ENCODE data around the gene CUZD1.
"Not testable (repeated sequence)": the region's sequence is repeated elsewhere in the genome, so short reads cannot be mapped to it uniquely, and the experiment has no call there.

Gene CUZD1

DNA sequence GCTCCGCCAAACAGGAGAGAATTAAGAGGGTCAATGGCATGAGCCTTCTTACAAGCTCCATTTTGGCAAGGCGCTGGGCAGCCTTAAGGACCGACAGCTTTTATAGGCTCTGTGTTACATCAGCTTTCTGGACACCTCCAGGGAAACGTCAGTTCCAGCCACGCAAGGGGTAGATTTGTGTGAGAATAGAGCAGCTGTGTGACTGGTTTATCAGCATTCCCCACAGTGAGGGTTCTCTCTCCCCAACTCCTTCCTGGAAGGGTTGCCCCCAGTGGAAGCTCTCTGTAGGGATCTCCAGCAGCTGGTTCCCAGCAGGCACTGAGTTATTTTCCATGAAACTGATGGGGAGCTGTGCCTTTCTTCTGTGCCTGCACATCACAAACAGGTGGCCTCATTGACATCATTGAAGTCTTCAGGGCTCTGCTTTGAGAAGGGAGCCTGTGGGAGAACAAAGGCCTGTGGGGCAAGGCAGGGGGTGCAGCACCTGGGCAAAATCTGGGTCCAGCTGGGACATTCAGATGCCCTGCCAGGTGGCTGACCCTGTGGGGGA lies at the start of gene CUZD1:
Gene CUZD1, minus strand, starts transcription at position 75 of the 550 bp plus-strand sequence. Its CDS starts 14 bp downstream, at position 61.
- DNase-seq, result no peak

GRCh38 chr10:122894261-122894944 lies 48.7 kb upstream of the CUZD1 start:
- no peak for DNase-seq

- DNase-seq, result no peak
Measured at GRCh38 chr10:122884166-122884565, 38.5 kb upstream of the CUZD1 start.

DNA sequence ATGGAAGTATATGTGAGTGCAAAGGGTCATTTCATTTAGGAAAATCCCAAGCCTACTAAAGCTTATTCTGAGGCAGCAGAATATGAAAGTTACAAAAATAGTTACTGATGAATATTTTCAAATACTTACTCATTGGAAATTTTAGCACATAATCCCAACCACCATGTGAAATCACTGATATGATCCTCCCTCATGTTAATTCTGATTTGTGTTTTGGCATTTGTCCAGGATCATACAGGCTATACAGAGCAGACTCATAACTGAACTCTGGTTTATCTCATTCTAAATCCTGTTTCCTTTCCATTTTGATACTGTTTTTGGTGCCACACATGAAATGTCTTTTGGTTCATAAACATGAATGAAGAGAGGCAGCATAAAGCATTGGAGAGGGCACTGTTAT lies 37.1 kb upstream of the CUZD1 start:
- no peak for DNase-seq

DNA sequence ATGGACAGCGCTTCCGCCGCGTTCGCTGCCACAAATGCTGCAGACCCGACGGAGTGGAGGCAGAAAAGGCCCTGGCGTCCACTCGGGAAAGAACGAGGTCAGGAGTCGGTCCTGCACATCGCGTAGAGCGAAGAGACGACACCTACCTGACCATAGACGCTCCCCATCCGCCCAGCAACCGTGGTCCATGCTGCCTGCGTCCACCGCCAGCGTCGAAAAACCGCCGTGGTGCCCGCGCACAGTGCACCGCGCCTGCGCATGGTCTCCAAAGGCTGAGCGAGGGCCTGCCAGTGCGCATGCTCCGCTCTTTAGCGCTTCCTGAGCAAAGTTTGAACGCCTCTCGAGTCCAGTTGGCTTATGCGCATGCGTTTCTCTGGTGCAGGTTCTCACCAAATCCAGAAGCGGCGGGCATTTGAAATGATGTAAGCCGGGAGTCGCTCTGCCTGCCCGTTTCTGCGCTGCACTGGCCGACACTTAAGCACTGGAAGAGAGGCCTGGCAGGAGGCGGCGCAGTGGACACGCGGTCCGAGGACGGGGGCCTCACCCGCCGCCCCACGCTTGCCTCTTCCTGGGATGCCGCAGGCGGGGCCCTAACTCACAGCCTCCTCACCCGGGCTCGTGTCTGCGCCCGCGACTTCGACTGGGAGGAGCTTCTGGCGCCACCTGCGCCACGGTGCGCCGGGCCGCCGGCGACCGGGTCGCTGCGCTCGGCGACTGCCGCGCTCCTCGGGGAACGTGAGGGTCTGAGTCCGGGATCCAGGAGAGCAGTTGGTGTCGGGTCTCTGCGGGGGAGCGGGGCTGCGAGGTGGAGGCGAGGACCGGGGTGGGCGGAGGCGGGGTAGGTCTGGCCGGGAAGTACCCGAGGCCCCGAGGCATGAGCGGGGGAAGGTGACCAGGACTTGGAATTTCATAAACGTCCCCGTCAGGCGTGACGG lies 33.9 kb upstream of the CUZD1 start, which contains the start of gene FAM24B:
Gene FAM24B, minus strand, starts transcription at position 243 of the 935 bp plus-strand sequence. CDS start 29,066 bp downstream, outside the sequence.
- DNase-seq, result peak; percentile 98

GRCh38 chr10:122878799-122879338 lies 33.2 kb upstream of the CUZD1 start:
- DNase-seq, result peak; percentile 27

GRCh38 chr10:122877264-122877663 lies 31.6 kb upstream of the CUZD1 start:
- no peak for DNase-seq

DNA sequence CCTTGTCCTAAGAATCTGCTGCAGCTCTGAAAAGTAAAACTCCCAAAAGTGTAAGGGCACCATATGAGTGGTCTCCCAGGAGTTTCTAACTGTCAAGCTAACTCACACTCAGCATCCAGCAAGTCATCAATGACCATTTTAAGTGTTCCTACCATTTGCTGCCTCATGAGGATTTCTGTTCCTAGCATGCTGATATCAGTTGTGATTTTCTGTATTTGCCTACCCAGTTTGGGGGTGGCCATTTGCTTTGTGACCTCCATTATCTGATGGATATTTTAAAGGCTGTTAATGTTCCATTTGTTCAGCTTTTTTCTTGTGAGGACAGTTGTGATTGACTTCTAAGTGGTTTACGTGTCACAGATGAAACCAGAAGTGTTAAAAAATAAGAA lies 30.8 kb upstream of the CUZD1 start:
- DNase-seq, result no peak

DNA sequence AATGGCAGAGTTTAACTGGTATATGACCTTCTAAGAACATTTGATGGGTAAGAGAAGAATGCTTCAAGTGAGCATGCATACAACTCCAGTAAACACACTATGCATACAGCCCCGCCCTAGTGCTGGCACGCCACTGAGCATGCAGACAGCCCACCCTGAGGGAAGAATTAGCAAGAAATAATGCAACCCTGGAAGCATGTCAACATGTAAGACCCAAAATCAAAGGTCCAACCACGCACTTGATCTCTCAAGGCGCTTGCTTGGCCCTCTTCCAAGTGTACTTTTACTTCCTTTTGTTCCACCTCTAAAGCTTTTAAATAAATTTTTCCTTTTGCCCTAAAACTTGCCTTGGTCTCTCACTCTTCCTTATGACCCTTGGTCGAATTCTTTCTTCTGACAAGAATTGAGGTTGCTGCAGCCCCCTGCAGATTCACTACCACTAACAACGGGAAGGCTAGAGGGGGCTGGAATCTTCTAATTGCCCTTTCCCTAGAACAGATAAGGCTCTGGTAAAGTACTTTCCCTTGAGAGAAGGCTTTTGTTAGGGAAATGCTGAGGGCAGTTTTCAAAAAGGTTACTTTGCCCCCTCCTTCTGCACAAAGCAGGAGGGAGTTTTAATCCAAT lies 30.3 kb upstream of the CUZD1 start:
- DNase-seq, result no peak

- DNase-seq, result not testable (repeated sequence)
Measured at GRCh38 chr10:122871947-122872346, 26.3 kb upstream of the CUZD1 start.

- DNase-seq, result not testable (repeated sequence)
Measured at GRCh38 chr10:122868768-122869167, 23.1 kb upstream of the CUZD1 start.

DNA sequence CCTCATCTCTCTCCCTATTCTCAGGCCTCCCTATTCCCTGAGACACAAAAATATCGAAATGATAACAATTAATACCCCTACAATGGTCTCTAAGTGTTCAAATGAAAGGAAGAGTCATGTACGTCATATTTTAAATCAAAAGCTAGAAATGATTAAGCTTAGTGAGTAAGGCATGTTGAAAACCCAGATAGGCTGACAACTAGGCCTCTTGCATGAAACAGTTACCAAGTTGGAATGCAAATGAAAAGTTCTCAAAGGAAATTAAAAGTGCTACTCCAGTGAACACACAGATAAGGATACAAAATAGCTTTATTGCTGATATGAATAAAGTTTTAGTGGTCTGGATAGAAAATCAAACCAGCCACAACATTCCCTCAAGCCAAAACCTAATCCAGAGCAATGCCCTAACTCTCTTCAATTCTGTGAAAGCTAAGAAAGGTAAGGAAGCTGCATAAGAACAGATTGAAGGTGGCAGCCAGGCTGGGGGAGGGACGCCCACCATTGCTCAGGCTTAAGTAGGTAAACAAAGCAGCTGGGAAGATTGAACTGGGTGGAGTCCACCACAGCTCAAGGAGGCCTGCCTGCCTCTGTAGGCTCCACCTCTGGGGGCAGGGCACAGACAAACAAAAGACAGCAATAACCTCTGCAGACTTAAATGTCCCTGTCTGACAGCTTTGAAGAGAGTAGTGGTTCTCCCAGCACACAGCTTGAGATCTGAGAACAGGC lies 21.3 kb upstream of the CUZD1 start:
- DNase-seq, result not testable (repeated sequence)

DNA sequence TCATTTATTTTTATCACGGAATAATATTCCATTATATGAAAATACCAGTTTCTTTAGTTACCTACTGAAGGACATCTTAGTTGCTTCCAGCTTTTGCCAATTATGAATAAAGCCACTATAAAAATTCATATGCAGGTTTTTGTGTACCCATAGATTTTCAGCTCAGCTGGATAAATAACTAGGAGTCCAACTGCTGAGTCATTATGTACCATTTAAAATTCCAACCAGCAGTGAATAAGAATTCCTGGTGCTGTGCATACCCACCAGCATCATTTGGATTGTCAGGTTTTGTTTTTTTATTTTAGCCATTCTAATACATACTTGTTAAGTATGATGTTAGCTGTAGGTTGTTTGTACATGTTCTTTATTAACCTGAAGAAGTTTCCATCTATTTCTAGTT lies 19.2 kb upstream of the CUZD1 start:
- no peak for DNase-seq

DNA sequence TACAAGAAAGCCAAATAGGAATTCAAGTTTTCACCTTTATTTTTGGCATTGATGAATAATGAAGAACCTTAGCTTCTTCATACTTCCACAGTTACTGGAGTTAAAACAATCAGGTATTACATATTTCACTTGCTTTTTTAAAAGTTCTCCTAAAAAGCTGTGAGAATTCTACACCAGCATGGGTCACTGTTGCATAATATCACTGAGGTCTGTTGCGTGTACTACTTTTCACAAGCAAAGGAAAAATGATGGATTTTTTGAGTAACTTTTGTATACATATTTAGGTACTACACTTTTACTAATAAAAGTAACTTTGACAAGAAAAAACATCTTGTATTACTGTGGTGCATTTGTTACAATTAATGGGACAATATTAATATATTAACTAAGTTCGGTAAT lies 18.5 kb upstream of the CUZD1 start:
- no peak for DNase-seq

DNA sequence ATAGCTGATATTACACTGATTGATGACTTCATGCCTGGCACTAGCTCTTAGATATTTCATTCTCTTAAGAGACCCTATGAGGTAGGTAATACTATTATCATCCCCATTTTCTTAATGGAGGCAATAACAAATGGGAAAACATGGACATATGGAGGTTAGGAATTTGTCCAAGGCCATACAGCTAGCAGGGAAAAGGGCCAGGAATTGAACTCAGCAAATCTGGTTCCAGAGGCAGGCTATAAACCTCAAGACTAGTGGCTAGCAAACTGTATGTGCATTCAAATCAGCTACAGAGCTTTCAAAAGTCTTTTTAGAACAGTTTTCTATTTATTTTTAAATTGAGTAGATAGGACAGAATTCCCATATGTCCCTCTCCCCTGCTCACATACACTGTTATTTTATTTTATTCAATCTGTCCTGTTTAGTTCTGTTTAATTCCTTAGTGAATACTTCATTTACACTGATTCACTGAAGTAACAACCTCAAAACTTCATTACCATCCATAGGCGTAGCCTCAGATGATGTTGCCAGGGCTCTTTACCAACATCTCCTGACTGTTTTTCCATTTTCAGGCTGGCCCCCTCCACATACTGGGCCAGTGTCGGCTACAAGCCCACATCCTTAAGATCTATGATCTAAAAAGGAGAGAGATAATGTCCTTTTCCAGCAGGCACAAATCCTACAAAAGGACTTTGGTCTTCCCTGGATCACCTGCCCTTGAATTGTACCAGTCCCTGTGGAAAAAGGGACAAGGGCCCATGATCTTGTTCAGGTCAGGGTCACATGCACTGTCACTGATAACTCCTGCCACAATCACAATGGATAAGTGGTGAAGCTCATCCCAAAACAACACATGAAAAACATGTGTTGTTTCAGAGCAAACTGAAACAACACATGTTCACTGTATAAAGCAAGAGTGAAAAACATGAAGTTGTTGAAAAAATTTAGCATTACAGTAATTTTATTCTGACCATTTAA lies 17.8 kb upstream of the CUZD1 start:
- DNase-seq, result no peak

DNA sequence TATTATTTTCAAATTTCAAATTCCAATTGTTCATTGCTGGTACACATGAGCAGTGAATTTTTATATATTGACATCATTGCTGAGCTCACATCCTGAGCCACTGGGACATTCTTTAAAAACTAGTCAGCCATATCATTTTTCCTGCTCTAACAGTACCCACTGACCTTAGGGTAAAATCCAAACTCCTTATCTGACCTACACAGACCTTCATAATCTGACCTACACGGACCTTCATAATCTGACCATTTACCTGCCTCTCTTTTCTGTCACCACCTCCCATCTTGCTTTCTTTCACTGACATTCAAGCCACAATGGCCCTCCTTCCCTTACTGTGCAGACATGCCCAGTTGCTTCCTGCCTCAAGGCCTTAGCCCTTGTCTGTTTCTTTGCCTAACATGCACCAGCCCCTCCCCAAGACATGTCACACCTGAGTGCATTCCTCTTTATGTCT lies 16.1 kb upstream of the CUZD1 start:
- no peak for DNase-seq

GRCh38 chr10:122859527-122859926 lies 13.9 kb upstream of the CUZD1 start:
- DNase-seq, result no peak

DNA sequence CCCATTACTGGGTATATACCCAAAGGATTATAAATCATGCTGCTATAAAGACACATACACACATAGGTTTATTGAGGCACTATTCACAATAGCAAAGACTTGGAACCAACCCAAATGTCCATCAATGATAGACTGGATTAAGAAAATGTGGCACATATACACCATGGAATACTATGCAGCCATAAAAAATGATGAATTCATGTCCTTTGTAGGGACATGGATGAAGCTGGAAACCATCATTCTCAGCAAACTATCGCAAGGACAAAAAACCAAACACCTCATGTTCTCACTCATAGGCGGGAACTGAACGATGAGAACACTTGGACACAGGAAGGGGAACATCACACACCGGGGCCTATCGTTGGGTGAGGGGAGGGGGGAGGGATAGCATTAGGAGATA lies 12.4 kb upstream of the CUZD1 start:
- DNase-seq, result not testable (repeated sequence)

- DNase-seq, result no peak
Measured at GRCh38 chr10:122856902-122857301, 11.2 kb upstream of the CUZD1 start.

DNA sequence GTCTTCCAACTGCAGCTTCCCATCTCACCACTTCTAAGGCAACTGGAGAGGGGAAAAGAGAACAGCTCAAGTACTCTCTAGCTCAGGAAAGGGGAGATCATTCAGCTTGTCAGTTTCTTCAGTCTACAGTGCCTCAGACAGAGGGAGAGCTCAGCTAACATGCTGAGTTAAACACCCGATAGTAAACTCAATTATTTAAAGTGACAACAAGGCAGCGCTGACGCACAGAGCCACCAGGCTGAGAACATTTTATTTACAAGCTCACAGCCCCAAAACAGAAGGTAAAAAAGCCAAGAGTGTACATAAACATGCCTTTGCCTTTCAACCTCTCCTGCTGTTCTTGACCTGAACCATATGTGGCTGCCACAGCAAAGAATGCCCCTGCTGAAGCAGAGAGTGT lies 10.1 kb upstream of the CUZD1 start:
- no peak for DNase-seq

DNA sequence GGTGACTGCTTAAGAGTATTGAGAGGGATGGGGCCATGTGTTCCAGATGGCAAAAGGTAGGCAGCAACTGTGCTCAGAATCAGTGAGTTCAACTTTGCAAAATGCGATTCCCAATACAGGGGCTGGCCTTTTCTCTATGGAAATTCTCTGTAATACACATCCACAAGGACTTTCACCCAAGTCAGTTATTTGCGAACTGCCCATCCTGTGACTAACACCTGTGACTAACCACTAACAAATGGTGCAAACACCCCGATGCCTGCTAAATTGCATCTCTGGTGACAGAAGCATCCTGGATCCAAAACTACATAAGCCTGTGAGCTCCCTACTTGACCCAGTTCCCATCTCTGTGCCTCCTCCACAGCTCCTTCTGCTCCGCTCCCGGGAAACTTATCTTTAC lies 9.0 kb upstream of the CUZD1 start:
- DNase-seq, result no peak
